ENCODE data around the gene NID2.

The NID2 gene

GRCh38 chr14:52090936-52091335 lies 22.1 kb upstream of the NID2 start:
- FAIRE-seq: no peak
- DNase-seq (ENCODE audit: insufficient read length, low spot score): no peak
- TF ChIP-seq CTCF (IDR thresholded peaks at IDR 0.05; ENCODE audit: insufficient read depth, missing control alignments): no peak

- DNase-seq (ENCODE audit: insufficient read length, low spot score) (no peak), FAIRE-seq (no peak)
- TF ChIP-seq CTCF (IDR thresholded peaks at IDR 0.05; ENCODE audit: insufficient read depth, missing control alignments): no peak
Observed at GRCh38 chr14:52089218-52089617, 20.4 kb upstream of the NID2 start.

GRCh38 chr14:52086711-52087110 lies 17.9 kb upstream of the NID2 start:
- TF ChIP-seq CTCF (IDR thresholded peaks at IDR 0.05; ENCODE audit: insufficient read depth, missing control alignments): no peak
- no peak for FAIRE-seq

GRCh38 chr14:52082903-52083302 lies 14.0 kb upstream of the NID2 start:
- no peak for FAIRE-seq
- DNase-seq (ENCODE audit: insufficient read length, low spot score): no peak
- no peak for TF ChIP-seq CTCF (IDR thresholded peaks at IDR 0.05; ENCODE audit: insufficient read depth, missing control alignments)

More at GRCh38 chr14:52086711-52087110, 17.9 kb upstream of the NID2 start:
- no peak for DNase-seq (ENCODE audit: insufficient read length, low spot score)

GRCh38 chr14:52081964-52082363 lies 13.1 kb upstream of the NID2 start:
- FAIRE-seq (no peak), DNase-seq (ENCODE audit: insufficient read length, low spot score) (no peak)
- no peak for TF ChIP-seq CTCF (IDR thresholded peaks at IDR 0.05; ENCODE audit: insufficient read depth, missing control alignments)

- TF ChIP-seq CTCF (IDR thresholded peaks at IDR 0.05; ENCODE audit: insufficient read depth, missing control alignments): no peak
- DNase-seq (ENCODE audit: insufficient read length, low spot score): no peak
- FAIRE-seq: no peak
Observed at GRCh38 chr14:52080808-52081755, 12.2 kb upstream of the NID2 start.

GRCh38 chr14:52080158-52080800 lies 11.4 kb upstream of the NID2 start:
- FAIRE-seq (no peak), DNase-seq (ENCODE audit: insufficient read length, low spot score) (no peak)
- TF ChIP-seq CTCF (IDR thresholded peaks at IDR 0.05; ENCODE audit: insufficient read depth, missing control alignments): no peak

Data from D721Med (cell line).